Kidney capillary endothelial cell (primary cell): ENCODE measurements around the gene GALNT14.

ENCODE experiments used
- DNase-seq: peaks from one replicate; pipeline ENCODE4 v3.0.0-alpha.2; 2018; ENCODE audit warnings: low spot score

Gene GALNT14

DNA sequence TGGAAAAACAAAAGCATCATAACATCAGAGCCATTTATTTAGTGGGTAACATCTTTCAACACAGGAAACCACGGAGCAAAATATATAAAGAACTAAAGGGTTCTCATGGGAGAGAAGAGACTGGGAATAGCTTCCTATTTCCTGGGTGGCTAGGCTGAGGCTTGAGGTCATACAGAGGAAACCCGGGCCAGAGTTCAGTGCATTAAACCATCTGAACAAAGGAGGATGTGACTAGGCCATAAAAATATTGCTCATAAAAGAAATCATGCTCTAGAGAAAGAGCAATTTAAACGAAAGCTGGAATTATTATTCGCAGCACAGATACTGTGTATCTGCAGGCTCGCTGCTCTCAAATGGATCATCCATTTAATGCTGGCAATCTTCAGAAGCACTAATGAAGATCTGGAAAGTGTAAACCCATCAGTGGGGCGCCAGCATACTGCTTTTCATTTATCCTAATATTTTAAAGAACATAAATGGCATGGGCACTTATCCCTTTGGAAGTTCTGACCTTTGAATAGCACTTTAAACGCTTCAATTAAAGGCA is 83.3 kb downstream of the GALNT14 start:
- DNase-seq, result no peak

GRCh38 chr2:31053929-31054782 is 84.1 kb downstream of the GALNT14 start:
- DNase-seq, result no peak

GRCh38 chr2:31052284-31052683 is 86.0 kb downstream of the GALNT14 start:
- no peak for DNase-seq

DNA sequence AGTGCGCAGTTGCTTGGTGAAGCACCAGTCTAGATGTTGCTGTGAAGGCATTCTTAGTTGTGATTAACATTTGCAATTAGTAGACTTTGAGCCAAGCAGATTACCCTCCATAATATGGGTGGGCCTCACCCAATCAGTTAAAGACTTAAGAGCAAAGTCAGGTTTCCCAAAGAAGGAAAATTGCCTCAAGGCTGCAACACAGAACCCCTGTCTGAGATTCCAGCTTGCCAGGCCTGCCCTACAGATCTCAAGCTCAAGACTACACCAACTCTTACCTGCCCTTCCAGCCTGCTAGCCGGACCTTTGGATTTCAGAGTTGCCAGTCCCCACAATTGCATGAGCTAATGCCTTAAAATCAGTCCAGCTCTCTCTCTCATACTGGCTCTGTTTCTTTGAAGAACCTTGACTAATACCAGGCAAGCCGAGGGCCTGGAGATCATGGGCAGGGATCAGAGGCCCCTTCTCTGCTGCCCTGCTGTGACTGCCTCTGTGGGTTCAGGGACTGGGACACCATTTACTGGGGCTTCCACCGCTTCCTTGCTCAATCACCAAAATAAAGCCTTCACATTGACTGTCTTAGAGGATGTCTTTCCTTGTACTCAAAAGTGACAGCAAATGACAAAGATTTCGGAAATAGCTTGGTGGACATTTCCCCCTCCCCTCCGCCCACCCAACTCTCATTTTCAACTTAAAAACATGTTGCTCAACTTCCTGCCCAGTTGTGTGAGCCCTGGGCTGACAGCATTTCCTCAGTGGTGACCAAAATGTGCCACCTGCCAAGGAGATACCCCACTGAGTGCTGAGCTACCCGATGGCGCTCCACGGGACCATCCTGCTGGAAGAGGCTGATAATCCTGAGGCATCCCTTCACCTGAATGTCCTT is 86.7 kb downstream of the GALNT14 start:
- DNase-seq, result no peak

DNA sequence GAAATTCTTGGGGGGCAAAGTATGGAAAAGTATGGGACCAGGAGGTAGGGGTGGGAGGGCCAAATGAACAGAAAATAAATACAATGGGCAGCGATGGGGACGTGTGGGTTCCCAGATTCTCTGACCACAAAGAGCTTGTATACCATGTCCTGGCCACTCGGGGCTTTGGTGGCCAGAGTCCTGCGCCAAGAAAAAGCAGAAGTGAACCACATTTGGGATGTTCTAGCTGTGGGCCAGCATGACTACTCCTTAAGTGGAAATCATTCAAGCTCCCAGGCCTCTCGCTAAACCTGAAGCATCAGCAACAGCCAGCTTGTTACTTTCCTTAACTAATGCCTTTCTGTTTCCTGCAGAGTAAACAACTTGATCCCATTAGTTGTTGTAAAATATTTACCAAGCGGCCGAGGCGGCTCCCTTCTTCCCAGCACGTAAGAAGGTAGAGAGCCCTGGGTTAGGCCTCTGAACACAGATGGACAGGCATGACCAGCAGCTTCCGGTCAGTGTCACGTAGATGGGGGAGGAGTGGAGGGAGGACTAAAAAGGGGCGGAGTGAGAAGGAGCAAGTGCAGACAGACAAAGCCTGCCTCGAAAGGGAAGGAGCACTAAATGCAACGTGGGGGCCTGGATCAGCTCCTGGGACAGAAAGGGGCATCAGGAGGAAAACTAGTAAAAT is 88.2 kb downstream of the GALNT14 start:
- no peak for DNase-seq

GRCh38 chr2:31049264-31049663 is 89.0 kb downstream of the GALNT14 start:
- no peak for DNase-seq

DNA sequence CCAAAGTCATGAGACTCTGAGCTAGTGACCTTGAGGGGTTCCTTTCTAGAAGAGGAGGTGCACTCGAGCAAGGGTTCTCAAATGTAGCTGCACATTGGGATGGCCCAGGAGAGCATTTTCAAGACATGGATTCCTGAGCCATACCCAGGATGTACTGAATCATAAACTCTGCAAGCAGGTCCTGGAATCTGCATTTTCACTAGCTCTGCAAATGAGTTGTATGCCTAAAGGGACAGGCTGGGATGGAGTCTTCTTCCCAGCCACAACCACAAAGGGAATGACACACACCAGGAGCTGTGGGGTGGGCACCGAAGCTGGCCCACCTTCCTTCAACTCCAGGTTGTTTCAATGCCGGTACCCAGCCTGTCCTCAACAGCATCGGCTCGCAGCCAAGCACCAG is 90.6 kb downstream of the GALNT14 start:
- DNase-seq, result no peak

- no peak for DNase-seq
Observed at GRCh38 chr2:31038385-31038784, 99.9 kb downstream of the GALNT14 start.

DNA sequence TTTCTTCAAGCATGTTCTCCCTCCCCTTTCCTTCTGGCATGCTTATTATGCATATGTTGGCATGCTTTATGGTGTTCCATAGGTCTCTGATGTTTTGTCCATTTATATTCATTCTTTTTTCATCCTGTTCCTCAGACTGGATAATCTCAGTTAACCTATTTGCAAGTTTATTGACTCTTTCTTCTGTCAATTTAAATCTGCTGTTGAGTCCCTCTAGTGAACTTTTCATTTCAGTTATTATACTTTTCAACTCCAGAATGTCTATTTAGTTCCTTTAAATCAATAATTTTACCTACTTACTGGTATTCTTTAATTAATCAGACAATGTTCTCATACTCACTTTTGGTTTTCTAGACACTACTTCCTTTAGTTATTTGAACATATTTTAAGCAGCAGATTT is 101.2 kb downstream of the GALNT14 start:
- DNase-seq, result no peak

DNA sequence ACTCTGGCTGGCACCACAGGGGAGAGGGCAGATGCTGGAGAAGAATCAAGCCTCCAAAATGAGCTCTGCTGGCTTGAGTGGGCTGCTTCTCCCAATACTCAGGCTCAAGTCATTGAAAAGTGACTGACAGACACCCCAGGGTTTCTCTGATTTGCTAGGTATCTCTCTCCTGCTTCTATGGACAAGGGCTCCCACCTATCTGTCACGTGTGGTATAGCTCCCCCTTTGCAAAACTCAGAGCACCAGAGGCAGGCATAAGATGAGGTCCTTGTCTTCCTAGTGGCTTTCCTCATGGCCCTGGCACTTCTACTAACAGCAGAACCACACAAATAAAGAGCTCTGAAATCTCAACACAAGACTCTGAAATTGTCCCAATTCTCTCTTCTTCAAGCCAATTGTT is 105.2 kb downstream of the GALNT14 start:
- DNase-seq, result no peak

- DNase-seq, result no peak
Observed at GRCh38 chr2:31032475-31032874, 105.8 kb downstream of the GALNT14 start.

GRCh38 chr2:31031132-31031706 is 107.0 kb downstream of the GALNT14 start:
- no peak for DNase-seq

DNA sequence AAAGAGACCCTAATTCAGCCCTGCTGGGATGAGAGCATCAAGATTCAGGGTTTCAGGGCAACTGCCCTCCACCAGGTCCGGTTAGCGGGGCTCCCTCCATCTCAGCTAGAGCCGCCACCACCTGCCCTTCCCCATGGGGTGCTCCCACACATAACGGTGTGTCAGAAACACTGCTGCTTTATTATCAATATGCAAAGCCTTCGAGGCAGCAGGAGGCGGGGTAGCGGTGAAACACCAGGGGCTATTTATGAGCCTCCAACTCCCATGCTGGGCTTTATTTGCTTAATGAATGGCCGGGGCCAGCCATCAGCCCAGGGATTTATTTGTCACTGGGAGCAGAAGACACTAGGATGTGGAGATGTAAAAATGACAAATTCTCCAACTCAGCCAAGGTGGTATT is 109.8 kb downstream of the GALNT14 start:
- DNase-seq, result no peak

DNA sequence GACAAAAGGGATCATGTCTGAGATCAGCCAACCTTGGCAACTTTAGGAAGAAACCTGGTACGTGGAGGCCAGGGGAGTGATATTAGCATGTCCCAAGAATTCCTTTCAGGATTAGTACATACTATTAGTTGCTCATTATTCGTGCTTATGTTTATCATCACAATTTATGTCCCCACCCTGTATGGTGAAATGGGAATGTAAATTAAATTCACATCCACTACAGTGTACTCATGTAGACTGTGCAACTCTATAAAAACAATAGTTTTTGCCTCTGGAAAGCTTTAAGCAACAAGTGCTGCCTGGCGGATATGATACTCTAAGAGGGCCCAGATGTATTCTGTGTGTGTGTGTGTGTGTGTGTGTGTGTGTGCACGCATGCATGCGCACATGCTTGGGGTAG is 110.7 kb downstream of the GALNT14 start:
- DNase-seq, result no peak

- DNase-seq, result no peak
Observed at GRCh38 chr2:31023541-31023940, 114.7 kb downstream of the GALNT14 start.

DNA sequence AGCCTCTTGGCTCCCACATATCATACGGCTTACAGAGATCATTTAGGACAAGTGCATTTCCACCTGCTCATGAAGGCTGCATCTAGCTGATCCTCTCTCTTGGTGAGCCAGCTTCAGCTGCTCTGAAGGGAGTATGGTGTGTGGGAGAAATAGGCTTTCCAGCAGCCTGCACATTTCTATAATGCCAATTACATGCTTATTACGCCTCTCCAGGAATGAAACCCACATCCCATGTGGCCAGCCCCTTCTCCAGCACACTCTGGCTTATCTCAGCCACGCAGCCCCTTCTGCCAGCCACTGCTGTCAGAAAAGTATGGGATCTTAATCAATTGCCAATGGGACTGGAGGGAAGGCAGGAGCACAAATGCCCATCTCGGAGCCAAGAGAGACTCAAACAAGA is 117.5 kb downstream of the GALNT14 start:
- no peak for DNase-seq

DNA sequence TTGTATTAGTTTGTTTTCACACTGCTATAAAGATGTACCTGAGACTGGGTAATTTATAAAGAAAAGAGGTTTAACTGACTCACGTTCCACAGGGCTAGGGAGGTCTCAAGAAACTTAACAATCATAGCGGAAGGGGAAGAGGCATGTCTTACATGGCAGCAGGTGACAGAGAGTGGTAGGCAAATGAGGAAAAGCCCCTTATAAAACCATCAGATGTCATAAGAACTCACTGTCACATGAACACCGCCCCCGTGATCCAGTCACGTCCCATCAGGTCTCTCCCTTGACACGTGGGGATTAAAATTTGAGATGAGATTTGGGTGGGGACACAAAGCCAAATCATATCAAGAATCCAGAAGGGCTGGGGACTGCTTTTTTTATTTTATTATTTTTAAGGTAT is 120.0 kb downstream of the GALNT14 start:
- no peak for DNase-seq

DNA sequence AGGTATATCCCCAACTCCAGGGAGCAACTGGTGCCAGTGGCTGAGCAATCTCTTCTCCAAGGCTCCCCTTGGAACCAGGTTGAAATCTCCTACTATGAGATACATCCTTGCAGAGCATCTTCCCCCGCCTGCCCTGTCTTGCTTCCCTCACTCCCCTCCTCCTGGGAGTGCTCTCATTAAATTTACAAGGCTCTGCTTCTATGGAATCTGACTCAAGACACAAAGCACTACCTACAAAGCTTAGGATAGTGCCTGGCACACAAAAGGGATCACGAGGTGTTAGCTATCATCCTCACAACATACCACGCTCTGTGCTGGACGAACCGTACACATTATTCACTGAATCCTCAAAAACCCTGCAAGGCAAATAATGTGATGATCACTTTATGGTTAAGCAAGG is 121.6 kb downstream of the GALNT14 start:
- no peak for DNase-seq

- no peak for DNase-seq
Observed at GRCh38 chr2:31014516-31014915, 123.7 kb downstream of the GALNT14 start.

DNA sequence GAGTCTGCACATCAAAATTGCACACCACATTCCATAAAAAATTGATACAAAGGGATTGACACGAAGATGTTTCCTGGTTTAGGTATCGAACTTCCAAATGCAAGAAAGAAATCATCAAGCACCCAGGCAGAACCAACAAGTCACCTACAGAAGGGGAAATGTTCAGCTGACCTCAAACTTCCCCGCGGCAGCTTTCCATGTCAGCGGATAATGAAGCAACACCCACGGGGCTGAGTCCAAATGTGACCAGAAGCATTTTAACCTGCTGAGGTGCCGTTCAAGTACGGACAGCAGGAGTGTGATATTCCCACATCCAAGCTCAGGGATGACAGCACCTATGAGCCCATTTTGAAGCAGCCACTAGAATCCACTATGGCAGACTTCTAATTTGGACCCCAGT is 124.9 kb downstream of the GALNT14 start:
- DNase-seq, result no peak

DNA sequence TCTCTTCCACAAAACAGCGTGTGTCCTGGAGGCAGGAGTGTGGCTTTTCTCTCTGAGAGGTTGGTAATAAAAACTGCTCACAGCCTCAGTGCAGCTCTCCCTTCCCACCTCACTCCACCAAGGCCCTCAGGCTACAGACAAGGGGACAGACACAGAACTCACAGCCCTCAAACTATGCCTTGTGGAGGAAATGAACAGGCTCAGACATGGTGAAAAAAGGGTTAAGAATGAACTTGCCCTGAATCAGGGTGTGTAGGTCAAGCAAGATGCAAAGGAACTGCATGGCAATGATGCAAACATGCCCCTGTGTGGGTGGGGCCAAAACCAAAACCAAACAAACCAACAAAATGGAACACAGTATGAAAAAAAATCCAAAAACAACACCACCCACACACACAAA is 125.8 kb downstream of the GALNT14 start:
- no peak for DNase-seq

DNA sequence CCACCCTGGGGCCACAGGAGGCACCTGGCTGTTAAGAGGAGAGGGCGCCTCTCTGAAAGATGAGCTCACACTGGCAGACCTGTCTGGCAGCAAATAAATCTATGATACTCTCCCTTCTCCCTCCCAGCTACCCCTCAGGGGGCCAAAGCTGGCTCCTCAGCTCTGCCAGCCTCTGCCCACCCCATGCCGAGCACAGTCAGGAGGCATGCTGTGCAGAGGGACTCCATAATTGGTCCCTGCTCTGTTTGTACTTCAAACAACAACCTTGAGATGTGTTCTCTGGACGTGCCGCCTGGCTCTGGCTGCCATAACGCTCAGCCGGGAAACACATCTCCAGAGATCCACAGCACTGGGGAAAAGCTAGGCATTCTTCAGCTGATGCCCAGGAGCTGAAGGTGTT is 126.7 kb downstream of the GALNT14 start:
- DNase-seq, result no peak
